ENCODE data around the gene NDUFS2. TPM values are rescaled to one million over a fixed set of nuclear protein-coding genes. Genes with fewer than 3 reads are reported as not detected.

Gene NDUFS2
- total and polyA plus RNA-seq, 2 of the 8 experiments (the other 6 are each of a cell fraction or from before 2014, with no cell fraction given): 95.1 to 113 TPM

- H4K8ac ChIP-seq (ENCODE audit: extremely low read depth, insufficient read depth, low read length): no peak overlapping the region; the same call in 1 of the 2 replicates
- DNase-seq (ENCODE audit: low read depth in 1 of 2, low spot score in 2 of 2) (no peak), FAIRE-seq (no peak)
- no peak overlapping the region for H4K5ac ChIP-seq (ENCODE audit: insufficient read length, low read depth, low read length)
- H2AK5ac ChIP-seq (ENCODE audit: low read depth, low read length): no peak overlapping the region
- peaks cover 0 to 11% (median 8%) of the 10 kb centered on the region in 4 experiments; a peak in 4 of 7 replicates for H3K4me1 ChIP-seq (replicated peaks in 1 of 4; ENCODE audit: control insufficient read depth in 3 of 4, insufficient read depth in 4 of 4, low read length in 3 of 4)
- H2BK12ac ChIP-seq (ENCODE audit: low read depth, low read length): no peak overlapping the region
- no peak overlapping the region for H4K91ac ChIP-seq (replicated peaks; ENCODE audit: insufficient read length, low read length)
- no peaks in the 10 kb centered on the region for H3K27me3 ChIP-seq (replicated peaks in 1 of 4; ENCODE audit: control insufficient read depth in 3 of 4, extremely low read depth in 1 of 4, insufficient read depth in 3 of 4, low read length in 3 of 4)
- H3K9ac ChIP-seq (replicated peaks in 1 of 4; ENCODE audit: extremely low read depth in 1 of 4, low read depth in 3 of 4, low read length in 3 of 4): no peak overlapping the region
- no peak overlapping the region for H3K23ac ChIP-seq (ENCODE audit: insufficient read length)
- H3K4me2 ChIP-seq (ENCODE audit: insufficient read depth in 1 of 2, low read depth in 2 of 2, low read length in 2 of 2): peak overlapping the region; percentile 66 to 92
- H3K18ac ChIP-seq (ENCODE audit: extremely low read depth, low read length): no peak overlapping the region
- no peak overlapping the region for H3K27ac ChIP-seq (ENCODE audit: low read depth, low read length)
- no peaks in the 10 kb centered on the region; the same call in 1 of the 2 replicates for H3K79me1 ChIP-seq (ENCODE audit: low read depth, low read length)
- H2BK120ac ChIP-seq (replicated peaks; ENCODE audit: low read depth, low read length): no peak overlapping the region
- H2BK5ac ChIP-seq (ENCODE audit: low read depth, low read length): no peak overlapping the region; the same call in 1 of the 2 replicates
- no peaks in the 10 kb centered on the region; a peak in 1 of 4 replicates for H3K79me2 ChIP-seq (ENCODE audit: control insufficient read depth in 1 of 2, insufficient read depth in 2 of 2, low read length in 2 of 2)
- H2BK15ac ChIP-seq (ENCODE audit: low read length): no peak overlapping the region
- H3K56ac ChIP-seq (replicated peaks; ENCODE audit: insufficient read length, low read depth, low read length): no peak overlapping the region
- H3K4me3 ChIP-seq (ENCODE audit: extremely low read depth in 1 of 4, insufficient read depth in 2 of 4, low read depth in 3 of 4, low read length in 4 of 4): peak overlapping the region; percentile 64 to 87 (median 82); a peak in 5 of 8 replicates
- H2AFZ ChIP-seq (ENCODE audit: low read length): no peak overlapping the region
- H3K9me3 ChIP-seq (ENCODE audit: insufficient read depth in 2 of 2, low read depth in 1 of 2, low read length in 1 of 2): no peaks in the 10 kb centered on the region
- CTCF ChIA-PET (ENCODE audit: partially characterized antibody): interaction anchor here (0.6 to 5.3 kb wide), 23 partner anchors 10 to 555 kb away, joined by 3 to 32 read pairs (median 4); partner anchors contain the start of genes ADAMTS4, B4GALT3, DEDD and KLHDC9
- H3K36me3 ChIP-seq (ENCODE audit: control insufficient read depth in 2 of 4, insufficient read depth in 4 of 4, low read length in 3 of 4): peaks cover 0 to 9% (median 4%) of the 10 kb centered on the region in 4 experiments; a peak in 3 of 8 replicates
- POLR2A ChIA-PET (ENCODE audit: partially characterized antibody): interaction anchor here (0.6 to 4.7 kb wide), 6 partner anchors 11 to 127 kb away, joined by 3 to 51 read pairs (median 19); partner anchors contain the start of genes B4GALT3, DEDD, NDUFS2 and UFC1
- H3K4ac ChIP-seq (replicated peaks; ENCODE audit: insufficient read length, low read depth, low read length): no peak overlapping the region
- H3K23me2 ChIP-seq (ENCODE audit: low read depth, low read length): peaks cover 11% of the 10 kb centered on the region; the same call in 1 of the 2 replicates
- no peak overlapping the region for H2BK20ac ChIP-seq (ENCODE audit: low read length)
- 71% methylated on average over 14 of the region's 14 CpGs; no CpG with 5 or more reads in 1 of the 2 experiments for WGBS, 2 experiments (ENCODE audit: extremely low coverage in 1 of 2, insufficient coverage in 1 of 2, insufficient read length in 1 of 2, insufficient replicate concordance in 2 of 2, low coverage in 1 of 2, low lambda C conversion rate in 2 of 2, missing lambda C conversion rate in 1 of 2)
- no peaks in the 10 kb centered on the region for H4K20me1 ChIP-seq (replicated peaks in 1 of 2; ENCODE audit: control insufficient read depth in 1 of 2, insufficient read depth in 2 of 2, low read length in 2 of 2)
- H3K14ac ChIP-seq (ENCODE audit: insufficient read length): no peak overlapping the region
- TF ChIP-seq E2F6 (IDR thresholded peaks at IDR 0.05) (no peak), EP300 (IDR thresholded peaks at IDR 0.05; ENCODE audit: borderline replicate concordance in 1 of 2, low read depth in 2 of 2, low read length in 2 of 2) (no peak), KDM5A (IDR thresholded peaks at IDR 0.05; ENCODE audit: low read length) (no peak), CHD2 (IDR thresholded peaks at IDR 0.05; ENCODE audit: low read length) (no peak), JUN (IDR thresholded peaks at IDR 0.05; ENCODE audit: low read depth, low read length) (no peak), PHF8 (conservative IDR thresholded peaks at IDR 0.05; ENCODE audit: low read depth, low read length) (no peak), CREB1 (IDR thresholded peaks at IDR 0.05) (no peak), CEBPB (IDR thresholded peaks at IDR 0.05; ENCODE audit: low read depth, low read length) (no peak), KDM1A (IDR thresholded peaks at IDR 0.05; ENCODE audit: borderline replicate concordance, low read length) (no peak), RNF2 (IDR thresholded peaks at IDR 0.05; ENCODE audit: borderline replicate concordance, low read depth, low read length, missing control alignments, poor library complexity, severe bottlenecking) (no peak), CBX8 (IDR thresholded peaks at IDR 0.05; ENCODE audit: borderline replicate concordance, low read depth, low read length) (no peak)
Observed at GRCh38 chr1:161164901-161165610, 37.1 kb upstream of the NDUFS2 start.

Measured in H1 (cell line).